HG03342 (cell line): ENCODE measurements around the gene ARHGAP23.
"Not testable (repeated sequence)": the region's sequence is repeated elsewhere in the genome, so short reads cannot be mapped to it uniquely, and the experiment has no call there.

Experiments
- ATAC-seq: cut with Tn5 transposase; IDR thresholded peaks from one replicate; pipeline ENCODE4 v1.9.1; 2021; ENCODE audit warnings: mild to moderate bottlenecking, moderate library complexity; ENCODE audit not compliant: unreplicated experiment

The ARHGAP23 gene

GRCh38 chr17:38459567-38459966 is 31.3 kb downstream of the ARHGAP23 start:
- no peak for ATAC-seq

- ATAC-seq, result no peak
These were observed 31.9 kb downstream of the ARHGAP23 start for GRCh38 chr17:38460082-38460715.

- ATAC-seq, result no peak
These were observed 32.7 kb downstream of the ARHGAP23 start for GRCh38 chr17:38460716-38461630.

GRCh38 chr17:38461683-38462082 is 33.4 kb downstream of the ARHGAP23 start:
- ATAC-seq, result no peak

GRCh38 chr17:38463451-38463858 is 35.2 kb downstream of the ARHGAP23 start:
- no peak for ATAC-seq

- ATAC-seq, result no peak
These were observed 36.0 kb downstream of the ARHGAP23 start for GRCh38 chr17:38464251-38464722.

- ATAC-seq, result no peak
These were observed 36.6 kb downstream of the ARHGAP23 start for GRCh38 chr17:38464723-38465390.

GRCh38 chr17:38465391-38466345 is 37.4 kb downstream of the ARHGAP23 start:
- ATAC-seq, result no peak

GRCh38 chr17:38466346-38467315 is 38.4 kb downstream of the ARHGAP23 start:
- no peak for ATAC-seq

GRCh38 chr17:38467491-38467890 is 39.2 kb downstream of the ARHGAP23 start:
- ATAC-seq, result no peak

- no peak for ATAC-seq
These were observed 41.6 kb downstream of the ARHGAP23 start for GRCh38 chr17:38469875-38470274.

GRCh38 chr17:38471253-38471652 is 43.0 kb downstream of the ARHGAP23 start:
- not testable (repeated sequence) for ATAC-seq

GRCh38 chr17:38474666-38475065 is 46.4 kb downstream of the ARHGAP23 start:
- ATAC-seq, result not testable (repeated sequence)

GRCh38 chr17:38476549-38476948 is 48.3 kb downstream of the ARHGAP23 start:
- ATAC-seq, result no peak

GRCh38 chr17:38477417-38477816 is 49.2 kb downstream of the ARHGAP23 start:
- ATAC-seq, result not testable (repeated sequence)

- not testable (repeated sequence) for ATAC-seq
These were observed 49.7 kb downstream of the ARHGAP23 start for GRCh38 chr17:38477951-38478350.

GRCh38 chr17:38478667-38479066 is 50.4 kb downstream of the ARHGAP23 start:
- not testable (repeated sequence) for ATAC-seq

GRCh38 chr17:38482039-38482699 is 53.9 kb downstream of the ARHGAP23 start:
- not testable (repeated sequence) for ATAC-seq

GRCh38 chr17:38482700-38483043 is 54.4 kb downstream of the ARHGAP23 start:
- ATAC-seq, result not testable (repeated sequence)
